ENCODE data around the gene GJB5. TPM values are rescaled to one million over a fixed set of nuclear protein-coding genes. Genes with fewer than 3 reads are reported as not detected.

The GJB5 gene
- total and polyA plus RNA-seq, 2 of the 8 experiments (the other 6 are each of a cell fraction or from before 2014, with no cell fraction given), result 0.86 to 3.1 TPM

DNA sequence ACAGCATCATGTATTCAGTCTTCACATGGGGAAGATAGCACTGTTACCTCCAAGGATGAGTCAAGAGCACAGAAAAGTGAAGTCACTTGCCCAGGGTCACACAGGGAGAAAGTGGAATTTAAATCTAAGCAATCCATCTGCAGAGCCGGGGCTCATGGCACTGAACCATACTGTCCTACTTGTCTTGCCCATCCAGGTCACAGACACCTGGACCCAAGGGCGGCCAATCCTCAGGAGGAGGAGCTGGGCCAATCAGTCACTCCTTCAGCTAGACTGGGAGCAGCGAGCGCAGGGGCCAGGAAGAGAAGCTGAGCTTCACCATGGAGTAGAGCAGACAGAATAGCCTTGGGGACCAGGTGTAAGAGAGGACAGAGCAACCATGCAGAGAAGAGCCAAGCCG is 9.2 kb upstream of the GJB5 start:
- Histone ChIP-seq H4K91ac (replicated peaks; ENCODE audit: insufficient read length, low read length) (no peak overlapping the region), H3K4me2 (ENCODE audit: insufficient read depth in 1 of 2, low read depth in 2 of 2, low read length in 2 of 2) (no peak overlapping the region), H4K5ac (ENCODE audit: insufficient read length, low read depth, low read length) (no peak overlapping the region), H3K4me1 (replicated peaks in 1 of 4; ENCODE audit: control insufficient read depth in 3 of 4, insufficient read depth in 4 of 4, low read length in 3 of 4) (peaks cover 0 to 6% (median 0%) of the 10 kb centered on the region in 4 experiments; a peak in 5 of 7 replicates), H2BK12ac (ENCODE audit: low read depth, low read length) (no peak overlapping the region), H4K8ac (ENCODE audit: extremely low read depth, insufficient read depth, low read length) (no peak overlapping the region), H3K79me2 (ENCODE audit: control insufficient read depth in 1 of 2, insufficient read depth in 2 of 2, low read length in 2 of 2) (no peaks in the 10 kb centered on the region), H3K27ac (ENCODE audit: low read depth, low read length) (no peak overlapping the region), H3K18ac (ENCODE audit: extremely low read depth, low read length) (no peak overlapping the region), H2AK5ac (ENCODE audit: low read depth, low read length) (no peak overlapping the region), H2AFZ (ENCODE audit: low read length) (no peak overlapping the region), H3K27me3 (replicated peaks in 1 of 4; ENCODE audit: control insufficient read depth in 3 of 4, extremely low read depth in 1 of 4, insufficient read depth in 3 of 4, low read length in 3 of 4) (peaks cover 0 to 13% (median 5%) of the 10 kb centered on the region in 4 experiments; a peak in 5 of 7 replicates), H2BK5ac (ENCODE audit: low read depth, low read length) (no peak overlapping the region), H3K14ac (ENCODE audit: insufficient read length) (no peak overlapping the region), H3K4me3 (ENCODE audit: extremely low read depth in 1 of 4, insufficient read depth in 2 of 4, low read depth in 3 of 4, low read length in 4 of 4) (no peak overlapping the region), H4K20me1 (replicated peaks in 1 of 2; ENCODE audit: control insufficient read depth in 1 of 2, insufficient read depth in 2 of 2, low read length in 2 of 2) (no peaks in the 10 kb centered on the region), H3K56ac (replicated peaks; ENCODE audit: insufficient read length, low read depth, low read length) (no peak overlapping the region), H2BK20ac (ENCODE audit: low read length) (0 out of 2 replicates have a peak overlapping the region, but pooled peaks have one; percentile 1), H3K36me3 (ENCODE audit: control insufficient read depth in 2 of 4, insufficient read depth in 4 of 4, low read length in 3 of 4) (no peaks in the 10 kb centered on the region), H3K23ac (ENCODE audit: insufficient read length) (no peak overlapping the region), H2BK15ac (ENCODE audit: low read length) (no peak overlapping the region), H3K4ac (replicated peaks; ENCODE audit: insufficient read length, low read depth, low read length) (no peak overlapping the region), H3K23me2 (ENCODE audit: low read depth, low read length) (no peaks in the 10 kb centered on the region; the same call in 1 of the 2 replicates), H3K9me3 (ENCODE audit: insufficient read depth in 2 of 2, low read depth in 1 of 2, low read length in 1 of 2) (no peaks in the 10 kb centered on the region), H2BK120ac (replicated peaks; ENCODE audit: low read depth, low read length) (no peak overlapping the region), H3K9ac (replicated peaks in 1 of 4; ENCODE audit: extremely low read depth in 1 of 4, low read depth in 3 of 4, low read length in 3 of 4) (no peak overlapping the region), H3K79me1 (ENCODE audit: low read depth, low read length) (no peaks in the 10 kb centered on the region)
- no peak for FAIRE-seq
- 79% methylated on average over 5 of the region's 5 CpGs; no CpG with 5 or more reads in 1 of the 2 experiments for WGBS, 2 experiments (ENCODE audit: extremely low coverage in 1 of 2, insufficient coverage in 1 of 2, insufficient read length in 1 of 2, insufficient replicate concordance in 2 of 2, low coverage in 1 of 2, low lambda C conversion rate in 2 of 2, missing lambda C conversion rate in 1 of 2)
- POLR2A ChIA-PET (ENCODE audit: partially characterized antibody), result interaction anchor here (0.9 kb wide), 1 partner anchor 9 kb away, joined by 4 read pairs; the partner anchor contains the start of gene GJB5
- DNase-seq (ENCODE audit: low read depth in 1 of 2, low spot score in 2 of 2), result no peak
- CTCF ChIA-PET (ENCODE audit: partially characterized antibody), result interaction anchor here (1.2 to 5.4 kb wide), 4 partner anchors 10 to 107 kb away, joined by 4 to 26 read pairs (median 4); partner anchors contain the start of genes GJB4 and GJB5
- TF ChIP-seq, protein P1, sequence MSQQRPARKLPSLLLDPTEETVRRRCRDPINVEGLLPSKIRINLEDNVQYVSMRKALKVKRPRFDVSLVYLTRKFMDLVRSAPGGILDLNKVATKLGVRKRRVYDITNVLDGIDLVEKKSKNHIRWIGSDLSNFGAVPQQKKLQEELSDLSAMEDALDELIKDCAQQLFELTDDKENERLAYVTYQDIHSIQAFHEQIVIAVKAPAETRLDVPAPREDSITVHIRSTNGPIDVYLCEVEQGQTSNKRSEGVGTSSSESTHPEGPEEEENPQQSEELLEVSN (IDR thresholded peaks at IDR 0.05), result no peak
- TF ChIP-seq TEAD4 (IDR thresholded peaks at IDR 0.05; ENCODE audit: low read depth, low read length) (no peak), RXRA (IDR thresholded peaks at IDR 0.05; ENCODE audit: insufficient read depth, low read depth, low read length) (no peak)

Measured in H1 (cell line).